ENCODE data around the gene TOR4A.
A peak's percentile ranks its signal among the peaks of the same experiment; 100 is the strongest.

TOR4A gene

DNA sequence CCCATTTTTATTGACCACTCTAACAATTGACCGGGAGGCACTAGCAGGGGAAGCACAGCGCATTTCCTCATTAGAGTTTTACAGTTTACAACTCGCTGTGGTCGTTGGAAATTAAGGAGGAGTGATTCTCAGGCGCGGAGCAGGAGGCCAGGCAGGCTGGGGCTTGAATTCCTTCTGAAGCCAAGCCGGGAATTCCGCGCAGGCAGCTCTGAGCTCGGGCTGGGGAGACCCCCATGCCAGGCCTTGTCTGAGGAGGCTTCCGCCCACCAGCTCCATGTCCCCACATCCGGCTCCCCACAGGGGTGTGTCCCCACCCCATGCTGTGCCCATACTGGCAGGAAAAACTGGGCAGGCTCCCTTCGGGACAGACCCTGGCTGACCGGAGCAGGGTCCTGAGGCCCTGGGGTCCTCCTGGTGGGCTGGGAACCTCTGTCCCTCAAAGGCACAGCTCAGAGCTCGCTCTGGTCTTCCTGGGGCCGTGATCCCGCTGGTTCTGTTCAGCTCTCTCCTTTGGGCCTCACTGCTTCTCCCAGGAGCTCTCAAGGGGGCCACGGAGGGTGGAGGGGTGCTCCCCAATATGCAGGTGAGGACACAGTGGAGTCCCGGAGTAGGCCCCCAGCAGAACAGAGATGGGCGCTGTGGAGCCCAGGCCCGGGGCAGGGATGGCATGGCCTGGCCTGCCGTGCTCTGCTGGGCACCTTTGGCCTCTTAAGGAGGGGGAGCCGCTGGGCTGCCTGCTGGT, 25.8 kb downstream of the TOR4A start:
- peak overlapping the region; percentile 60 for H3K4me3 ChIP-seq (ENCODE audit: low read depth, low read length)
- H3K27ac ChIP-seq = peak overlapping the region; percentile 78; the same call in 1 of the 2 replicates

DNA sequence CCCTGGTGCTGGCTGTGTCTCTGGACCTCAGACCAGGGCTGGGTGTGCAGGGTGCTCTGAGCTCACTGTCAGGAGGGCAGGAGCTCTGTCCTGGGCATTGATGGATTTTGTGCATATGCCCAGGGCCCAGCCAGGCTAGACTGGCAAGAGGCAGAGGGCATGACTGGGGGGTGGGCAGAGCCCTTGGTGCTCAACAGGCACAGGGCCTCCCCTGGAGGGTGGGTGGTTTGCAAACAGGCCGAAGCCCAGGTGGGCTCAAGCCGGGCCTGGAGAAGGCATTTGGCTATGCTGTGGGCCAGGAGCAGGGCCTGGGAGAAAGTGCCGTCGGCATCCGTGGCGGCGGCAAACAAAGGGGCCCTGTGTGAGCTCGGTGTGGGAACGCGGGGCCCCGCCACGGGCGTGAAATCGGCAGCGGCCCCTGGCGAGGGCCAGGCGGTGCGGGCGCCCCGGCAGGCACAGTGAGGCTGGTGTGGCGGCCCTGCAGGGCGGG, 26.4 kb downstream of the TOR4A start:
- Histone ChIP-seq H3K9me3 (ENCODE audit: severe bottlenecking) (no peaks in the 10 kb centered on the region), H3K4me3 (ENCODE audit: low read depth, low read length) (no peak overlapping the region), H3K27ac (no peak overlapping the region; the same call in 1 of the 2 replicates), H3K27me3 (ENCODE audit: insufficient read depth, low read depth, severe bottlenecking) (no peaks in the 10 kb centered on the region), H3K36me3 (peaks cover 9% of the 10 kb centered on the region)
- TF ChIP-seq, protein P1, sequence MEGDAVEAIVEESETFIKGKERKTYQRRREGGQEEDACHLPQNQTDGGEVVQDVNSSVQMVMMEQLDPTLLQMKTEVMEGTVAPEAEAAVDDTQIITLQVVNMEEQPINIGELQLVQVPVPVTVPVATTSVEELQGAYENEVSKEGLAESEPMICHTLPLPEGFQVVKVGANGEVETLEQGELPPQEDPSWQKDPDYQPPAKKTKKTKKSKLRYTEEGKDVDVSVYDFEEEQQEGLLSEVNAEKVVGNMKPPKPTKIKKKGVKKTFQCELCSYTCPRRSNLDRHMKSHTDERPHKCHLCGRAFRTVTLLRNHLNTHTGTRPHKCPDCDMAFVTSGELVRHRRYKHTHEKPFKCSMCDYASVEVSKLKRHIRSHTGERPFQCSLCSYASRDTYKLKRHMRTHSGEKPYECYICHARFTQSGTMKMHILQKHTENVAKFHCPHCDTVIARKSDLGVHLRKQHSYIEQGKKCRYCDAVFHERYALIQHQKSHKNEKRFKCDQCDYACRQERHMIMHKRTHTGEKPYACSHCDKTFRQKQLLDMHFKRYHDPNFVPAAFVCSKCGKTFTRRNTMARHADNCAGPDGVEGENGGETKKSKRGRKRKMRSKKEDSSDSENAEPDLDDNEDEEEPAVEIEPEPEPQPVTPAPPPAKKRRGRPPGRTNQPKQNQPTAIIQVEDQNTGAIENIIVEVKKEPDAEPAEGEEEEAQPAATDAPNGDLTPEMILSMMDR (IDR thresholded peaks at IDR 0.05; ENCODE audit: low read depth, low read length) = no peak
- no peak for DNase-seq

More for the DNA sequence above, 25.8 kb downstream of the TOR4A start:
- Histone ChIP-seq H3K36me3 (peaks cover 10% of the 10 kb centered on the region), H3K27me3 (ENCODE audit: insufficient read depth, low read depth, severe bottlenecking) (no peaks in the 10 kb centered on the region), H3K9me3 (ENCODE audit: severe bottlenecking) (no peaks in the 10 kb centered on the region)
- no peak for DNase-seq
- TF ChIP-seq, protein P1 (IDR thresholded peaks at IDR 0.05; ENCODE audit: low read depth, low read length) = no peak

DNA sequence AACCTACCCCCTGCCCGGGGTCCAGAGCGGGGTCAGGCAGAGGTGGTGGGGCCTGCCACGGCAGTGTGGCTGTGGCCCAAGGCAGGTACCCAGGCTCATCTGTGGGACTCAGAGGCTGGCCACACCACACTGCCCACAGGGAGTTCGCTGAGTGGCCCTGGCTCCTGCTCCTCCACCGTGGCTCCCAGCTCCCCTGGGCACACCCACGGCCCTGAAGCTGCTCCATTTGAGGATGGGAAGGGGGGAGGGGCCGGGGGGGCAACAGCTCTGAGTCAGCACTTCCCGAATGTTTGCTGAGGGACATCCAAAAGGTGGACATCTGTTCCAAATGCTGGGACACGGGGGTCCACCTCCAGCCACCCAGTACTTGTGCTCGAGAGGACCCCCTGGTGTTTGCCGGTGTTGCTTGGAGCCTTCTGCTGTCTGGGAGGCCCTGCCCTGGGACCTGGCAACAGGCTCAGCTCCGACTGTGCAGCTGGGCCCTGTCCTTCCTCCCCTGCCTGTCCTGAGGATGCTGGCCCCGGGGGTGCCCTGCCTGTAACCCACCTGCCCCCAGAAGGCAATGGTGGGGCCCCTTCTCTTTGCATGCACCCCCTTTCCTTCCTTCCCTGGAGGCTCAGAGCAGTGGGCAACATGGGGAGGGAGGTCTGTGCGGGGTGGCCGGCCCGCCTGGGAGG, 27.0 kb downstream of the TOR4A start:
- TF ChIP-seq, protein P1 (IDR thresholded peaks at IDR 0.05; ENCODE audit: low read depth, low read length) = 0 out of 2 replicates have a peak, but pooled peaks have one; percentile 38
- no peaks in the 10 kb centered on the region for H3K27me3 ChIP-seq (ENCODE audit: insufficient read depth, low read depth, severe bottlenecking)
- no peaks in the 10 kb centered on the region for H3K9me3 ChIP-seq (ENCODE audit: severe bottlenecking)
- peak overlapping the region; percentile 44 for H3K4me3 ChIP-seq (ENCODE audit: low read depth, low read length)
- peak; percentile 63 for DNase-seq
- peaks cover 3% of the 10 kb centered on the region; the same call in 1 of the 2 replicates for H3K36me3 ChIP-seq
- peak overlapping the region; percentile 93 for H3K27ac ChIP-seq

DNA sequence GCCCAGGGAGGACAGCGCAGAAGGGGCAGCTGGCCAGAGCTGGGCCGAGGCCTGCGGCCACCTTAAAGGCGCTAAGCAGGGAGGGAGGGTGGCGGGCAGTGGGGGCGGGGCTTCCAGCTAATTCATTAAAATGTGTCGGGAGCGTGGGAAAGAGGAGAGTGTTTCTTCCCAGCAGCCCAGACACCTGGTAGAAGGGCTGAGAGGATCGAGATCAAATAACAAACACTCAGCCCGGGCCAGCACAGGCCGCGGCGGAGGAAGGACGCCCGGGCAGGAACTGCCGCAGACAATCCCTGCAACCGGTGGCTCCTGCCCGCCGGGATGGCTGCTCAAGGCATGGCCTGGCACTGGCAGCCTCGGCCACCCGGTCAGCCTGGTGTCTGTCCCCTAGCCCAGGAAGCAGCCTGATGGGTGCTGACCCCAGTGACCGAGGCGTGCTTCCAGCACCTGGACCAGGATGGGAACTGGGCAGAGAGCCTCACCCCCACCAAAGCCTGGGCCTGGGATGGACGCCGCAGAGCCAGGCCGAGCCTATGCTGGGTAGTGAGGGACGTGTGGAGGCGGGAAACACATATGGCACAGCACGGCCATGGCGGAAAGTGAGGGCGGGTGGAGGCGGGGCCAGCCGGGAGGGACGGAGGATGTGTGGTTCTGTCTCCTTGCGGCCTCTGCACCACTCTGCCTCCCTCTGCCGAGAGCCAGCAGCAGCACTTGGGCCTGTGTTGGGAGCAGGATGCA, 27.7 kb downstream of the TOR4A start:
- Histone ChIP-seq H3K9me3 (ENCODE audit: severe bottlenecking) (no peaks in the 10 kb centered on the region), H3K4me3 (ENCODE audit: low read depth, low read length) (peak overlapping the region; percentile 44), H3K36me3 (no peaks in the 10 kb centered on the region), H3K27ac (peak overlapping the region; percentile 93), H3K27me3 (ENCODE audit: insufficient read depth, low read depth, severe bottlenecking) (no peaks in the 10 kb centered on the region)
- DNase-seq = peak; percentile 92
- TF ChIP-seq, protein P1 (IDR thresholded peaks at IDR 0.05; ENCODE audit: low read depth, low read length) = peak; percentile 58

DNA sequence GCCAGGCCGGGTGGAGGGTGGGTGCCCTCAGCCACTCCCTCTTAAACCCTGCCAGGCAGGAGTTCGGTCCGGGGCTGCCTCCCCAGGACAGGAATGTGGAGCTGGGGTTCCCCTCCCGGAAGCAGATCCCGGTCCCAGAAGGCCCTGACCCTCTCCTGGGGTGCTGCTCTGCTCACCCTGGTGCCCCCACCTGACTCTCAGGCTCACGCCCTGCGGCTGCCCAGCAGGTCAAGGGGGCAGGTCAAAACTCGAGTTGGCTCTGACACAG, 28.2 kb downstream of the TOR4A start:
- TF ChIP-seq, protein P1 (IDR thresholded peaks at IDR 0.05; ENCODE audit: low read depth, low read length) = no peak
- no peaks in the 10 kb centered on the region for H3K9me3 ChIP-seq (ENCODE audit: severe bottlenecking)
- no peaks in the 10 kb centered on the region for H3K27me3 ChIP-seq (ENCODE audit: insufficient read depth, low read depth, severe bottlenecking)
- no peaks in the 10 kb centered on the region for H3K36me3 ChIP-seq
- H3K27ac ChIP-seq = peak overlapping the region; percentile 93
- peak overlapping the region; percentile 44 for H3K4me3 ChIP-seq (ENCODE audit: low read depth, low read length)
- DNase-seq = no peak

Measured in WERI-Rb-1 (cell line).